HCT116 (cell line): Measurements from ENCODE around the gene VEGFA.

Source experiments
- CTCF ChIP-seq, 3 experiments: fragments of 200-600 bp in 1 of 3; sonication (generic) in 1 of 3; IDR thresholded peaks in 2 of 3; conservative IDR thresholded peaks in 1 of 3; 2 replicates each; pipeline ENCODE4 v1.5.1; 2012 to 2017; ENCODE audit warnings: low read depth in 2 of 3, low read length in 2 of 3, antibody characterized with exemption in 1 of 3, borderline replicate concordance in 1 of 3, control low read depth in 1 of 3, mild to moderate bottlenecking in 1 of 3, mixed read lengths in 1 of 3, mixed run types in 1 of 3, moderate library complexity in 1 of 3; ENCODE audit not compliant: insufficient read depth in 1 of 3
- JUND ChIP-seq: IDR thresholded peaks from 2 replicates; pipeline ENCODE4 v1.6.1; 2012
- MAX ChIP-seq: IDR thresholded peaks from 2 replicates; pipeline ENCODE4 v1.6.1; 2012
- POLR2A ChIP-seq: IDR thresholded peaks from 2 replicates; pipeline ENCODE4 v1.7.0; 2011; ENCODE audit warnings: borderline replicate concordance; ENCODE audit not compliant: insufficient read depth, insufficient read length; ENCODE audit errors: extremely low read depth
- POLR2AphosphoS5 ChIP-seq: IDR thresholded peaks from 2 replicates; pipeline ENCODE4 v1.6.1; 2011; ENCODE audit warnings: mild to moderate bottlenecking, low read depth, low read length, moderate library complexity
- SIN3A ChIP-seq: IDR thresholded peaks from 2 replicates; pipeline ENCODE4 v1.6.1; 2012; ENCODE audit warnings: low read depth
- YY1 ChIP-seq: IDR thresholded peaks from 2 replicates; pipeline ENCODE4 v1.6.1; 2011; ENCODE audit warnings: low read length, low read depth, moderate library complexity, mild to moderate bottlenecking; ENCODE audit not compliant: insufficient replicate concordance; ENCODE audit errors: extremely low read depth
- ZNF274 ChIP-seq: fragments of 200-500 bp; sonication (Bioruptor generic); IDR thresholded peaks from 2 replicates; pipeline ENCODE4 v1.6.1; 2014; ENCODE audit warnings: mild to moderate bottlenecking, low read depth, low read length, inconsistent platforms

DNA sequence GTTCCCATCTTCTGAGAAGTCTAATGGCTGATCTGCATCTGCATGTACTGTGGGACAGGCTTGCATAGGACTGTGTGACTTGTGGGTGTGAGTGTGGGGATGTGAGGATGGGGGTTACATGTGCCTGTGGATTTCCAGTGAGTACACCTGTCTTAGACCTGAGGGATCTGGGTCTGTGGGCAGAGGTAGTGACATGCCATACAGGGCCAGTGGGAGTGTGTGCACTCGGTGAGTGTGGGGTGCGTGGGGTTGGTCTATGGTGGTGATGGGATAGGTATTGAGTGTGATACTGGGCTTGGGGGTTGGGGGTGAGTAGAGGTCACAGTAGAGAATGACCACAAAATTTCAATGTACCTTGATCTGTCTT, 41.7 kb downstream of the VEGFA start:
- TF ChIP-seq MAX (no peak), POLR2A (no peak), CTCF (IDR thresholded peaks at IDR 0.05 in 2 of 3, conservative IDR thresholded peaks at IDR 0.05 in 1 of 3; ENCODE audit: borderline replicate concordance in 1 of 3, insufficient read depth in 1 of 3, low read depth in 2 of 3, low read length in 2 of 3) (no peak), JUND (no peak), POLR2AphosphoS5 (no peak), ZNF274 (no peak), YY1 (no peak), SIN3A (no peak)
